NCI-H526 treated with DMSO at 0.1 percent for 48 hours (cell line): Measurements from ENCODE around the gene CD164L2.
A peak's percentile ranks its signal among the peaks of the same experiment; 100 is the strongest.

Source experiments
- DNase-seq: peaks from one replicate; lab custom pipeline; 2025; lab: John Stamatoyannopoulos, UW

Gene CD164L2

GRCh38 chr1:27405074-27405473 is 21.9 kb upstream of the CD164L2 start:
- DNase-seq = no peak

GRCh38 chr1:27403931-27404330 is 20.8 kb upstream of the CD164L2 start:
- no peak for DNase-seq

- DNase-seq = no peak
Observed at GRCh38 chr1:27403065-27403726, 20.1 kb upstream of the CD164L2 start.

DNA sequence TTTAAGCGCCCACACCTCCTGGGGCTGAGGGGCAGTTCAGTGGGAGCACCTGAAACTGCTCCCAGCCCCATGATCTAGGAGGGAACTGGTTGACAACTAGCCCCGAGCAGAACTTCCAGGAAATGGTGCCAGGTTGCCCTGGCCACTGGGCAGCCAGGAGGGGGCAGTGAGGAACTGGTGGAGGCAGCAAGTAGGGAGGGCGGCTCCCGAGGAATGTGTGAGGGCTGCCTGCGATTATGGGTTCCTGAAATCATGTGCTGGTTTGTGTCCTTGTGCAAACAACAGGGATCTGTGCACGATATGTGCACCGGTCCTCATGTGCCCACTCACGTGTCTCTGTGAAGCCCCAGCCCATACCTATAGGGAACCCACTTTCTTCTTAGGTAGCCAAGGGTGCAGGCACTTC is 19.2 kb upstream of the CD164L2 start:
- DNase-seq = no peak

DNA sequence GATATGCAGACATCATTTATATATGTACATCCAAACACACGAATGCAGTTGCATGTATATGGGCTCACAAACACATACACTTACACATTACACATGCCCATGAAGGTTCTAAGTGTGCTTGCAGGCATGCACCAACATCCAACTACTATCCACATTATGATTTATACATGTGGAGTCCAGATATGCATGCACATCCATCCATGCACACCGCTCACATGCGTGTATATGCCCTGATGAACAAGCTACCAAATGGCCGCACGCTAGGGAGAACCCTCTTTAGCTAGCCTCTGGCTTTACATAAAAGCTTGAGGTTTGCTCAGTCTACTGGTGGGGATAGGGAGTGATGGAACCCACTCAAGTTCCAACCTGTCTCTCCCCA is 17.8 kb upstream of the CD164L2 start:
- no peak for DNase-seq

GRCh38 chr1:27400082-27400962 is 17.2 kb upstream of the CD164L2 start:
- no peak for DNase-seq

GRCh38 chr1:27399251-27400025 is 16.3 kb upstream of the CD164L2 start:
- DNase-seq = no peak

DNA sequence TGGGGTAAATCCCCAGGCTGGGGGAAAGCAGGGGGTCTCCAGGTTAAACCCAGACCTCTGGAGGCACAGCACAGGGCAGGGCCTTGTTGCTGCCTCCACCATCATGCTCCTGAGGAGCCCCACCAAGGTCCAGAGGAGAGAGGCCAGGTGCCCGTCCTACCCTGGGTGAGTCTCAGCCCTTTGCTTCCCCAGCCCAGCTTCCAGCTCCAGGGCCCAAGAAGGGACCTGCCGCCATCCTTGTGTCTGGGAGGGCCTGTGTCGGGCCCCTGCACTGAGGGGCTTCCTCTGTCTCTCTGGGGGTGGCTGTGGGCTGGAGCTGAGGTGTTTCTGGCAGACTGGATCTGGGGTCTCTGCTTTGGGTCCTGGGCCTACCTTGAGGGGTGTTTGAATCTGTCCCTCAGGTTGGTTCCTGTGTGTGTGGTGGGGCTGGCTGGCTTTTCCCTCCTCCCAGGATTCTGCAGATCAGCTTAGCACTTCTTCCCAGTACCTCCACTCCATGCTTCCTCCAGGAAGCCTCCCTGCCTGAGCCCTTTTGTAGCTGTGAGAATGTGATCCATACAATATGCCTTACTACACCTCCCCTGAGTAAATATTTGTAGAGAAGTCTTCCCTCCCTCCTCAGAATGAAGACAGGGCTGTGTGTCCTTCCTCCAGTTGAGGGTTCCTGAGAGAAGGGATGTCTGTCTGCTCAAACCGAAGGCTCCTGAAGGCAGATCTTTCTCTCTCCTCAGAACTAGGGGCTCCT is 15.4 kb upstream of the CD164L2 start:
- no peak for DNase-seq

DNA sequence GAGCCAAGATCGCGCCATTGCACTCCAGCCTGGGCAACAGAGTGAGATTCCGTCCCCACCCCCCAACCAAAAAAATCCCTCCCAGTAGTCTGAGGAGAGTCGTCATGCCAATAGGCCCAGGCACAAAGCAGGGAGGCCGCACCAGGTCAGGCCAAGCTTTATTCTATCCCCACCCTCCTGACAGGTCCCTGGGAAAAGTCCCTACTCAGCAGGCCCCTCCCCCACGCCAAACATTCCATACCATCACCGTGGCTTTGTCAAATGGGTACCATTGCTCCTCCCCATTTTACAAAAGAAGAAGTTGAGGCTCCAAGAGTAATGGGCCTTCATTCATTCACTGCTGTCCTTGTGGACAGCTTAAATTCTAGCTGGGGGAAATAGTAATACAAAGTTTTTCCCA is 14.6 kb upstream of the CD164L2 start:
- no peak for DNase-seq

DNA sequence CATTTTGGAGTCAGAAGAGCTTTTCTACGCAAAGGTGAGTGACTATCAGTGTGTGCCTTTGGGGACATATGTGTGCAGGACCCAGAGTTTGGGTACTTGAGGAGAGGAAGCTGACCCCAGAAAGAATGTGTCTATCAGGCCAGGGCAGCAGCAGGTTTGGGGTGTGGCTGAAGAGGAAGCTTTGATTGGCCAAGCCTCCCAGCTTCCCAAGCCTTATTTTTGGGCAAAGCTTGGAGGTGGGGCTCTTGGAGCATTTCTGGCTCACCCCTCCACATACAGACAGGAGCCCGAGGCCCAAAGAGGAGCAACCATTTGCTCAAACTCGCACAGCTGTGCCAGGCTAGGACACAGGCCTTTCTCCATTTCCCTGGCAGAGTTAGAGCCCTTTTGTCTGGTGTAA is 14.0 kb upstream of the CD164L2 start:
- no peak for DNase-seq

DNA sequence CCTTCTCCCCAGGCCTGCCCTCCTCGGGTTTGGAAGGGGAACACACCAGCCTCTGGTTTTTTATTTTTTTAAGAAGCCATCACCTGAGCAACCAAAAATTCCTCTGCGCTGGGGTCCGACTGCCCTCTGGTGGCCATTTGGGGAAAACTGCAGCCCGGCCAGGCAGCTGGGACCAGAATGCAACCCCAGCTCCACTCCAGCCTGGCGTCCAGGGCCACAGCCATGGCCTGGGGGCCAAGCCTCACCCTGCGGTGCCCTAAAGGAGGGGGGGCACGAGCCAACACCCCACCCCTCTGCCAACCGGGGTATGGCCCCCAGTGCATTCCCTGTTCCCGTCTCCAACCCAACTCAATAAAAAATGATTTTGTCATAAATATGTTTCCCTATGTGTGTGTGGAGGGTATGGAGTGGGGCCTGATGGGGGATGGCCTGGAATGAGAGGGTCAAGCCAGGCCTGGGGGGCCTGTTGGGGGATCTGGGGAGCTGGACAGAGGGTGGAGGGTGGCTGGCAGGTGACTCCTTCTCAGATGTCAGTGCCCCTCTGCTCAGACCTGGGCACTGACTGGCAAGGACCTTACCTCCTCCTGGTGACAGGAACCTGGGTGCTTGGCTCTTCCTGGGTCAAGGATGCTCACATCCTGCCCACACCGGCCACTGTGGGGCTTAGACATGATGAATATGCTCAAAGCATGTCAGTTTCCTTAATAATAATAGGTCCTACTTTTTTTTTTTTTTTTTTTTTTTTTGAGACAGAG is 12.5 kb upstream of the CD164L2 start:
- peak; percentile 34 for DNase-seq

DNA sequence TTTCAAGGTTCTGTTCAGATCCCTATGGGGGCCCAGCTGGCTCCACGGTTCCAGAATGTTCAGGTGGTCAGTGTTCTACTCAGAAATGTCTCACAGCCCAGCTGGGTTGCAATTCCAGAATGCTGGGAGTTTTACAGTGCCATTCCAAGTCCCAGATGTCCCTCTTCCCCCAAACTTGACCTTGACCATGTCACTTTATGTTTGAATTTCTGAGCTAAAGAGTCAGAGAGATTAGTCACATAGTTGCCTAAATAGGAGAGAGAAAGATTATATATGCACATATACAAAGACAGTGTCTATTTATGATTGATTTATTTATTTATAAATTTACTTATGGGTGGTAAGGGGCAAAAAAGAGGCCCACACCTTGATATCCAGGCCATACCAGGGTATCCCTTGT is 11.8 kb upstream of the CD164L2 start:
- no peak for DNase-seq

DNA sequence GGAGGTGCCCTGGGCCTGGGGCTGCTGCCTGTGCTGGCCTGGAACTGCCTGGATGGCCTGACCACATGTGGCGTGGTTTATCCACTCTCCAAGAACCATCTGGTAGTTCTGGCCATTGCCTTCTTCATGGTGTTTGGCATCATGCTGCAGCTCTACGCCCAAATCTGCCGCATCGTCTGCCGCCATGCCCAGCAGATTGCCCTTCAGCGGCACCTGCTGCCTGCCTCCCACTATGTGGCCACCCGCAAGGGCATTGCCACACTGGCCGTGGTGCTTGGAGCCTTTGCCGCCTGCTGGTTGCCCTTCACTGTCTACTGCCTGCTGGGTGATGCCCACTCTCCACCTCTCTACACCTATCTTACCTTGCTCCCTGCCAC is 11.1 kb upstream of the CD164L2 start:
- DNase-seq = no peak

- DNase-seq = no peak
Observed at GRCh38 chr1:27393641-27394281, 10.6 kb upstream of the CD164L2 start.

DNA sequence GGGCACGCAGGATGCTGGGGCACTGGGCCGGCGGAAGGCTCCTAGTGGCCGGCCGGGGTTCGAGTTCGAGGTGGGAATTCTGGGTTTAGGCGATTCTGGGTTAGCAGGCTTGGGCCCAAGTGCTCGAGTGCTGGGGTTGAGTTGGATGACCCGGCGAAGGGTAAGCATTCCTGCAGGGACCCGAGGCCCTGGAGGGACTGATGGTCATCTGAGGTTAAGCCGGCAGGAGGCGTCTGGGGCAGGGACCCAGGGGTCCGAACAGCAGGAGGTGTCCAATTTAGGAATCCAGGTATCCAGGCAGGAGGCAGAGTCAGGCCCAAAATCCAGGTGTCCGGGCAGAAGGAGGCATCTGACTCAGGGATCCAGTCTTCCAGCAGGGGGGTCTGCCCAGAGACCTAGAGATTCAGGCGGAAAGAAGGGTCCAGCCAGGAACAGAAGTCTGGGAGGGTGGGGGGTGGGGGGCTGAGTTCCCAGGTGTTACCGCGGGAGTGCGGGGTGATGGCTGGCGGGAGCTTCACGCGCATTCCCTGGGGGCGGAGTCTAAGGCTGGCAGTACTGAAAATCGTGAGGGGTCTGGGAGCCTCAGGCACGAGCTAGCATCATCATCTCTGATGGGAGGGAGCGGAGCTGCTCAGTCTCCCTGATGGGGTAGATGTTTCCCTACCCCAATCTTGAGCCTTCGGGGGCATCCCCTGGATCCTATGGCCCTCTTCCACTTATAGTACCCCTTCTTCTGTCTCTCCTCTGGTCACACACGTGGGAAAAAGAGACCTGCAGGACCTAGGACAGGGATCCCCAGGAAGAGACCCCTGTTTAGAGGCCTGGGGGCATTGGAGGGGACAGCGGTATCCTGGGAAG is 9.9 kb upstream of the CD164L2 start:
- no peak for DNase-seq

- DNase-seq = peak; percentile 74
Observed at GRCh38 chr1:27392096-27392777, 9.1 kb upstream of the CD164L2 start, which contains the start of gene GPR3. Gene GPR3, plus strand, starts transcription at chr1:27392622. Its CDS starts 1,177 bp downstream, at chr1:27393799.

- DNase-seq = no peak
Observed at GRCh38 chr1:27391511-27392095, 8.5 kb upstream of the CD164L2 start.

DNA sequence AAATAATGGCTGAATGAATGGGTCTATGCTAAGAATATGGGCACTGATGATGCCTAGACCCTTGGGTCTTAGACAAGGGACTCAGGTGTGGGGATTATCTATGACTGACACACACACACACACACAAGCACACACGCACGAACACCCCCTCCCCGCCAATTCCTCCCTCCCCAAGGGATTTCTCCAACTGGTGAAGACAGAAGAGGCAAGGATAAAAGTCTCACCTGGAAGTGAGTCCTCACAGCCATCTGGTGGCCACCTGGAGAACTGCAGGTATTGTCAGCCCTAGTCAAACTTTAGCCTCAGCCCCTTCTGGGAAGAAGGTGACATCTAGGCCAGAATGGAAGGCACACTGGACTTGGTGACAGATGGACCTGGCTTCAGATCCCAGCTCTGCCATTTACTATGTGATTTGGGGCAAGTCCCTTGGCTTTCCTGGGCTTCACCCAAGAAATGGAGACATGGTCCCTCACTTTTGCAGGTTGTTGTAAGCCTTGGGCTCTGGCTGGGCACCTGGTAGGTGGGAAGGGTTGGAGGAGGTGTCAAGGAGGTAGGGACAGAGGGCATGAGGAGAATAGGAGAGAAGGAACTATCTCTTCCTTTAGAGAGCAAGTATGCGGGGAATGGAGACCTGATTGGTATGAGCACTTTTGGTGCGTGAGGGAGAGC is 5.3 kb upstream of the CD164L2 start:
- peak; percentile 30 for DNase-seq
